Gastroesophageal sphincter (tissue), 3 donors: ENCODE data around the gene ST8SIA4.

Source experiments
- CTCF ChIP-seq, 4 experiments: fragments of 200-600 bp in 2 of 4; fragments of 450-650 bp in 2 of 4; sonication (generic) in 1 of 4; IDR thresholded peaks; one replicate each; pipeline ENCODE4 v1.5.1; 2017 to 2019; ENCODE audit warnings: antibody characterized with exemption in 4 of 4, mild to moderate bottlenecking in 2 of 4, moderate library complexity in 2 of 4
- EP300 ChIP-seq: sonication (generic); formaldehyde crosslinking; IDR thresholded peaks from one replicate; pipeline ENCODE4 v1.6.1; 2017; ENCODE audit warnings: antibody characterized with exemption, mild to moderate bottlenecking
- POLR2A ChIP-seq, 2 donors: fragments of 450-650 bp; IDR thresholded peaks; one replicate each; pipeline ENCODE4 v1.6.1; 2017; ENCODE audit warnings: antibody characterized with exemption in 2 of 2, mild to moderate bottlenecking in 2 of 2, moderate library complexity in 1 of 2

GRCh38 chr5:100821751-100822150 is 81.3 kb downstream of the ST8SIA4 start:
- no peak for TF ChIP-seq EP300
- no peak for TF ChIP-seq CTCF (IDR thresholded peaks at IDR 0.05)
- no peak for TF ChIP-seq POLR2A (IDR thresholded peaks at IDR 0.05)
